Measurements from ENCODE around the gene SSTR3. TPM values are rescaled to one million over a fixed set of nuclear protein-coding genes. Genes with fewer than 3 reads are reported as not detected.

Gene SSTR3
- total RNA-seq, 4 donors from 2014 or later = 0.12 to 0.28 TPM; not detected in 2

GRCh38 chr22:37196539-37197450 lies 15.5 kb downstream of the SSTR3 start:
- ATAC-seq (ENCODE audit: low FRiP score) (peak; percentile 53), DNase-seq (ENCODE audit: low spot score) (peak; percentile 43)
- TF ChIP-seq CTCF (IDR thresholded peaks at IDR 0.05) = no peak

GRCh38 chr22:37195921-37196320 lies 16.4 kb downstream of the SSTR3 start:
- TF ChIP-seq CTCF (IDR thresholded peaks at IDR 0.05) = no peak
- no peak for ATAC-seq (ENCODE audit: low FRiP score)
- no peak for DNase-seq (ENCODE audit: low spot score)

- no peak for TF ChIP-seq CTCF (IDR thresholded peaks at IDR 0.05)
- ATAC-seq (ENCODE audit: low FRiP score) = no peak
- no peak for DNase-seq (ENCODE audit: low spot score)
These were observed 17.5 kb downstream of the SSTR3 start for GRCh38 chr22:37194750-37195149.

GRCh38 chr22:37193629-37194191 lies 18.6 kb downstream of the SSTR3 start:
- no peak for ATAC-seq (ENCODE audit: low FRiP score)
- no peak for TF ChIP-seq CTCF (IDR thresholded peaks at IDR 0.05)
- DNase-seq (ENCODE audit: low spot score) = no peak

- TF ChIP-seq CTCF (IDR thresholded peaks at IDR 0.05) = no peak
- no peak for DNase-seq (ENCODE audit: low spot score)
- ATAC-seq (ENCODE audit: low FRiP score) = no peak
These were observed 19.5 kb downstream of the SSTR3 start for GRCh38 chr22:37192741-37193140.

GRCh38 chr22:37192204-37192603 lies 20.1 kb downstream of the SSTR3 start:
- ATAC-seq (ENCODE audit: low FRiP score) (no peak), DNase-seq (ENCODE audit: low spot score) (no peak)
- no peak for TF ChIP-seq CTCF (IDR thresholded peaks at IDR 0.05)
